WERI-Rb-1 (cell line): Measurements from ENCODE around the gene DNPEP.
"Not testable (repeated sequence)": the region's sequence is repeated elsewhere in the genome, so short reads cannot be mapped to it uniquely, and the experiment has no call there.

Experiments
- DNase-seq: peaks from one replicate; pipeline ENCODE4 v3.0.0-alpha.2; 2020
- H3K27ac ChIP-seq: fragments of 250-450 bp; sonication (Bioruptor Pico); 2 replicates; pipeline ENCODE4 v1.5.1; 2020; ENCODE audit warnings: mild to moderate bottlenecking, moderate library complexity
- H3K27me3 ChIP-seq: fragments of 250-450 bp; sonication (Bioruptor Pico); 2 replicates; pipeline ENCODE4 v1.5.1; 2021; ENCODE audit warnings: mild to moderate bottlenecking, low read depth, moderate library complexity; ENCODE audit not compliant: insufficient read depth, severe bottlenecking
- H3K36me3 ChIP-seq: fragments of 250-450 bp; sonication (Bioruptor Pico); 2 replicates; pipeline ENCODE4 v1.5.1; 2020; ENCODE audit warnings: mild to moderate bottlenecking, moderate library complexity
- H3K4me3 ChIP-seq: 2 replicates; pipeline ENCODE4 v1.5.1; 2011; ENCODE audit warnings: low read depth, mild to moderate bottlenecking, control low read depth, low read length
- H3K9me3 ChIP-seq: fragments of 250-450 bp; sonication (Bioruptor Pico); 2 replicates; pipeline ENCODE4 v1.5.1; 2021; ENCODE audit warnings: mild to moderate bottlenecking, moderate library complexity; ENCODE audit not compliant: severe bottlenecking
- CTCF ChIP-seq: IDR thresholded peaks from 2 replicates; pipeline ENCODE4 v1.5.1; 2011; ENCODE audit warnings: low read depth, mild to moderate bottlenecking, control low read depth, inconsistent platforms, low read length

Gene DNPEP

GRCh38 chr2:219395609-219396008, 7.9 kb upstream of the DNPEP start:
- TF ChIP-seq CTCF: no peak
- Histone ChIP-seq H3K9me3 (peaks cover 6% of the 10 kb centered on the region), H3K4me3 (no peak overlapping the region)

GRCh38 chr2:219395056-219395455, 7.3 kb upstream of the DNPEP start:
- H3K4me3 ChIP-seq, H3K27me3 ChIP-seq, H3K9me3 ChIP-seq, H3K27ac ChIP-seq, H3K36me3 ChIP-seq, DNase-seq: not testable (repeated sequence)

More at GRCh38 chr2:219395609-219396008, 7.9 kb upstream of the DNPEP start:
- H3K27ac ChIP-seq: no peak overlapping the region
- no peak for DNase-seq
- H3K36me3 ChIP-seq: no peaks in the 10 kb centered on the region
- no peaks in the 10 kb centered on the region for H3K27me3 ChIP-seq

DNA sequence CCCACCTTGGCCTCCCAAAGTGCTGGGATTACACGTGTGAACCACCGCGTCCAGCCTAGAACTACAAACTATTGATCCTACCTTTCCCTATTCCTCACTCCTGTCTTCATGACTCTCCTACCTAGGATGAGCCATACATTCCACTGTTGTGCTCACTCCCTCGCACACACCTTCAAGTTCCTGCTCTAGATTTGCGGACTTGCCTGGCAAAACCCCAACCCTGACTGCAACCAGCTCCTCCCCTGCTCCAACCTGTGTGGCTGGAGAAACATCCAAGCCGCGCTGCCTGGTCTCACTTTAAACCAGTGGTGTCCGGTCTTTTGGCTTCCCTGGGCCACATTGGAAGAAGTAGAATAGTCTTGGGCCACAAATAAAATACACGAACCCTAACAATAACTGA, 5.0 kb upstream of the DNPEP start:
- DNase-seq: no peak
- no peaks in the 10 kb centered on the region for H3K36me3 ChIP-seq
- H3K27me3 ChIP-seq: no peaks in the 10 kb centered on the region
- no peak for TF ChIP-seq CTCF
- H3K4me3 ChIP-seq: no peak overlapping the region
- H3K9me3 ChIP-seq: peaks cover 6% of the 10 kb centered on the region
- no peak overlapping the region for H3K27ac ChIP-seq

DNA sequence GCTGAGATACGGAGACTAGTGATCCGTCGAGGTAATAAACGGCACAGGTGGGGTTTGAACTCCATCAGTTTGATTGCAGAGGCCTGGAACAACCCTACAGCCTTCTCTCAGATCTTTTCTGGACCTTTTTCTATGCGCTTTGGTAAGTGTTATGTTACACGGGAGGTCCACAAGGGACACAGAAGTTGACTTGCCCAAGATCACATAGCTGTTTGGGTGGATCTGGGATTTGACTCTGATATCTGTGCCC, 1.1 kb upstream of the DNPEP start:
- H3K36me3 ChIP-seq: peaks cover 30% of the 10 kb centered on the region
- peaks cover 6% of the 10 kb centered on the region for H3K9me3 ChIP-seq
- H3K27ac ChIP-seq: peak overlapping the region; percentile 49
- H3K4me3 ChIP-seq: peak overlapping the region; percentile 43
- H3K27me3 ChIP-seq: no peaks in the 10 kb centered on the region
- TF ChIP-seq CTCF: no peak
- no peak for DNase-seq

- Histone ChIP-seq H3K4me3 (peak overlapping the region; percentile 43), H3K36me3 (peaks cover 34% of the 10 kb centered on the region), H3K27me3 (no peaks in the 10 kb centered on the region), H3K9me3 (peaks cover 6% of the 10 kb centered on the region), H3K27ac (peak overlapping the region; percentile 49)
- peak; percentile 98 for DNase-seq
- peak; percentile 53 for TF ChIP-seq CTCF
These were observed 602 bp upstream of the DNPEP start for GRCh38 chr2:219388121-219388906.

DNA sequence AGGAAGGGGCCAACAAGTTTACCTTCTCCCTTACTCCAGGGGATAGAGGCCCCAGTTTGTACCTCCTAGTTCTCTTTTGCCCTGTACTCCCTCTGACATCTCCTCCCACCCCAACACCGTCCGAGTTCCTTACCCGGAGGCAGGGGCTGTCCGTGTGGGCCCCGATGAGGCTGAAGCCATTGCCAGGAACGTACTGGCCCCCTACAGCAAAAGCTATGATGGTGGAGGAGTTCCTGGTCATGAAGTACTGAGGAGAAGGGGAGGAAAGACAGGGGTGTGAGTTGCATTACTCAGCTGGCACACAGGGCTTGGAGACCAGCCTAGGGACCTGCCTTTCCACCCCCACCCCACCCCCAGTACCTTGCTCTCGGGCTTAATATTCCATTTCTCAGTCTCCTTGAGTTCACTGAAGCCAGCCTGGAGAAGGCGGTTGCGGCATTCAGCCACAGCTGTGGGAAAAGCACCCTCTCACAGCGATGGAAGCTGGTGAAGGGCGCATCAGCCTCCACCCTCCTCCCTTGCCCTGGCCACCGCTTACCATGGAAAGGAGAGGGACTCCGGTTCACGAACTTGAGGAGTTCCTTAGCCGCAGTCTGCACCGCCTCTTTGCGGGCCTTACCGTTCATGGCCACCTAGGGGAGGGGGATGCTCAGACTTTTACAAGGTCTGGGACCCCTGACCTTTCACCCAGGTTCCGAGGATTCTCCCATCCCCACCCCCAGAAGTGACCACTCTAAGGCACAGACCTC, 1.0 kb downstream of the DNPEP start:
- Histone ChIP-seq H3K27ac (peak overlapping the region; percentile 85), H3K27me3 (no peaks in the 10 kb centered on the region), H3K36me3 (peaks cover 34% of the 10 kb centered on the region), H3K4me3 (peak overlapping the region; percentile 69), H3K9me3 (peaks cover 6% of the 10 kb centered on the region)
- no peak for TF ChIP-seq CTCF
- DNase-seq: no peak
